Measurements from ENCODE around the gene PPT1. TPM values are rescaled to one million over a fixed set of nuclear protein-coding genes. Genes with fewer than 3 reads are reported as not detected.
A peak's percentile ranks its signal among the peaks of the same experiment; 100 is the strongest.

Gene PPT1
- polyA plus RNA-seq, 1 donor (not counting 4 experiments of a cell fraction or from before 2014, with no cell fraction given): 58.9 TPM

DNA sequence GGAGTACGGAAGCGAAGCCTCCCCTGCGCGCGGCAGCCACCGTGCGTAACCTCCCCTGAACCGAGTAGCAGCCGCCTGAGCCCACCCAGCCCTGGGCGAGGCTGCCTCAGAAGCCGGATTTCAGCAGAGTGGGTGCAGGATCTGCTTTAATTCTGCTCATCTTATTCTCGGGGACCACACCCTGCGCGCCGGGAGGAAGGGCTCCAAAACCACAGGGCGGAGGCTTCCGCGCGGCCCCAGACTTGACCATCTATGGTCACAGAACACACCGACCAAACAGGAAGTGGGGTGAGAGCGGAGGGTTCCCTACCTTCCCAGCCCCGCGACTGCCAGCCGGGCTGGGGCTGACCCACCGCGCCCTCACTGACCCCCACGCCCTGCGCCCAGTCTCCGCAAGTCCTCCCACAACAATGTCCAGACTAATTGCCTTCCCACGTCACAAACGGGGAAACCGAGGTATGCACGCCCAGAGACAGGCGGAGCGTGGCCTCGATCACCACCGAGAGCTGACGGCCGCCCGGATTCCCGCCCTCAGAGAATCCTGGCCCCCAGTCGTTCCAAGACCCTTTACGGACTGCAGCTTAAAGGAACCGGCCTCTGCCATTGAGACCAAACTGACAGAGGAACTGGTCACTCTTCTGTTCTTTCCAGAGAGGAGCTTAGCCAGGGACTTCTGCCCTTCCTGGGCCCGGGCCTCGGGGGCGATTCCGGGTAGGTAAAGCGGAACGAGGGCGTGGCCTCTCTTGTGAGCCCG, 57.1 kb downstream of the PPT1 start:
- dilution Hi-C loops (cut with MboI; ENCODE audit: extremely low pct_ligation_motif_present, low sequenced_read_pairs): no loop called here
- TF ChIP-seq, protein P1, sequence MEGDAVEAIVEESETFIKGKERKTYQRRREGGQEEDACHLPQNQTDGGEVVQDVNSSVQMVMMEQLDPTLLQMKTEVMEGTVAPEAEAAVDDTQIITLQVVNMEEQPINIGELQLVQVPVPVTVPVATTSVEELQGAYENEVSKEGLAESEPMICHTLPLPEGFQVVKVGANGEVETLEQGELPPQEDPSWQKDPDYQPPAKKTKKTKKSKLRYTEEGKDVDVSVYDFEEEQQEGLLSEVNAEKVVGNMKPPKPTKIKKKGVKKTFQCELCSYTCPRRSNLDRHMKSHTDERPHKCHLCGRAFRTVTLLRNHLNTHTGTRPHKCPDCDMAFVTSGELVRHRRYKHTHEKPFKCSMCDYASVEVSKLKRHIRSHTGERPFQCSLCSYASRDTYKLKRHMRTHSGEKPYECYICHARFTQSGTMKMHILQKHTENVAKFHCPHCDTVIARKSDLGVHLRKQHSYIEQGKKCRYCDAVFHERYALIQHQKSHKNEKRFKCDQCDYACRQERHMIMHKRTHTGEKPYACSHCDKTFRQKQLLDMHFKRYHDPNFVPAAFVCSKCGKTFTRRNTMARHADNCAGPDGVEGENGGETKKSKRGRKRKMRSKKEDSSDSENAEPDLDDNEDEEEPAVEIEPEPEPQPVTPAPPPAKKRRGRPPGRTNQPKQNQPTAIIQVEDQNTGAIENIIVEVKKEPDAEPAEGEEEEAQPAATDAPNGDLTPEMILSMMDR (optimal IDR thresholded peaks at IDR 0.05 in 1 of 3, IDR thresholded peaks at IDR 0.05 in 1 of 3, conservative IDR thresholded peaks at IDR 0.05 in 1 of 3; ENCODE audit: extremely low read depth in 1 of 3, insufficient read depth in 2 of 3, low read length in 3 of 3): no peak
- TF ChIP-seq EZH2 (IDR thresholded peaks at IDR 0.05; ENCODE audit: low read length): no peak
- no peak for DNase-seq (ENCODE audit: low read depth, low spot score)
- peaks cover 2% of the 10 kb centered on the region for H4K20me1 ChIP-seq (ENCODE audit: control insufficient read depth, extremely low read depth, insufficient read depth, low read length)
- H3K27me3 ChIP-seq (ENCODE audit: control insufficient read depth, extremely low read depth, insufficient read depth, low read length): no peaks in the 10 kb centered on the region
- peak overlapping the region; percentile 87 for H3K4me2 ChIP-seq (ENCODE audit: control insufficient read depth, extremely low read depth, insufficient read depth, low read depth, low read length)
- H3K9me1 ChIP-seq (ENCODE audit: control insufficient read depth, extremely low read depth, insufficient read depth, low read length): no peaks in the 10 kb centered on the region
- H3K9me3 ChIP-seq (ENCODE audit: control insufficient read depth, low read depth, low read length): no peaks in the 10 kb centered on the region
- H3K4me3 ChIP-seq (ENCODE audit: control insufficient read depth in 2 of 3, extremely low read depth in 1 of 3, insufficient read depth in 2 of 3, low read depth in 1 of 3, low read length in 3 of 3): peak overlapping the region; percentile 88 to 100 (median 88)
- peak overlapping the region; percentile 79 for H2AFZ ChIP-seq (ENCODE audit: control insufficient read depth, low read length)
- peaks cover 5 to 10% of the 10 kb centered on the region in 2 experiments for H3K36me3 ChIP-seq (ENCODE audit: control insufficient read depth in 2 of 2, extremely low read depth in 1 of 2, insufficient read depth in 2 of 2, low read length in 2 of 2)
- no peak for FAIRE-seq
- peak overlapping the region; percentile 97 for H3K27ac ChIP-seq (ENCODE audit: control insufficient read depth, insufficient read depth, low read length)
- peak overlapping the region; percentile 97 for H3K9ac ChIP-seq (ENCODE audit: control insufficient read depth, extremely low read depth, insufficient read depth, low read length)
- peaks cover 44% of the 10 kb centered on the region for H3K79me2 ChIP-seq (ENCODE audit: control insufficient read depth, insufficient read depth, low read length)
- H3K4me1 ChIP-seq (ENCODE audit: control insufficient read depth, extremely low read depth, insufficient read depth, low read length): peaks cover 48% of the 10 kb centered on the region

DNA sequence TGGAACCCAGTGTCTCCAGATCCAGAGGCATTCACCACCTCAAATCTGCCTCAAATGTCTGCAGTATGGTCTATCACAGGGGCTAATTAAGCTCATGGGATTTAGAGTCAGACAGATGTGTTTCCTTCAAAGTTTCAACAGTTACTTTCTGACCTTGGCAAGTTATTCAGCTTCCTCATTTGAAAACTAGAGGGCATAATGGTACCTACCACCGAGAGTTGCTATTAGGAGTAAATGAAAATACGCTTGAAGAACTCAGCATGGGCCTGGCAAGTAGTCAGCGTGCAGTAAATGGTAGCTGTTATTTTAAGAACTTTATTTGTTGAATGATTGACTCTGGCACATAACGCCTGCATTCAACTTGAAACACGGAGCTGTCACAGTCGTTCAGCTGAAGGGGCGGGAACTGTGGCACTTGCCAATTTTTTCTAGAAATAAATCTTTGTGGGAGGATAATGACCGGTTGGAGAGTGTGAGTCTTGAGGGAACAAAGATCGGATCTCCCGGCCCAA, 57.8 kb downstream of the PPT1 start:
- H3K36me3 ChIP-seq (ENCODE audit: control insufficient read depth in 2 of 2, extremely low read depth in 1 of 2, insufficient read depth in 2 of 2, low read length in 2 of 2): peaks cover 5 to 10% of the 10 kb centered on the region in 2 experiments
- H3K27me3 ChIP-seq (ENCODE audit: control insufficient read depth, extremely low read depth, insufficient read depth, low read length): no peaks in the 10 kb centered on the region
- peak overlapping the region; percentile 87 for H3K4me2 ChIP-seq (ENCODE audit: control insufficient read depth, extremely low read depth, insufficient read depth, low read depth, low read length)
- H3K79me2 ChIP-seq (ENCODE audit: control insufficient read depth, insufficient read depth, low read length): peaks cover 38% of the 10 kb centered on the region
- peaks cover 45% of the 10 kb centered on the region for H3K4me1 ChIP-seq (ENCODE audit: control insufficient read depth, extremely low read depth, insufficient read depth, low read length)
- dilution Hi-C loops (cut with MboI; ENCODE audit: extremely low pct_ligation_motif_present, low sequenced_read_pairs): no loop called here
- H3K9ac ChIP-seq (ENCODE audit: control insufficient read depth, extremely low read depth, insufficient read depth, low read length): peak overlapping the region; percentile 97
- no peaks in the 10 kb centered on the region for H3K9me3 ChIP-seq (ENCODE audit: control insufficient read depth, low read depth, low read length)
- peak overlapping the region; percentile 97 for H3K27ac ChIP-seq (ENCODE audit: control insufficient read depth, insufficient read depth, low read length)
- TF ChIP-seq, protein P1 (optimal IDR thresholded peaks at IDR 0.05 in 1 of 3, IDR thresholded peaks at IDR 0.05 in 1 of 3, conservative IDR thresholded peaks at IDR 0.05 in 1 of 3; ENCODE audit: extremely low read depth in 1 of 3, insufficient read depth in 2 of 3, low read length in 3 of 3): peak in 1 of 3 experiments; percentile 3
- no peak for TF ChIP-seq EZH2 (IDR thresholded peaks at IDR 0.05; ENCODE audit: low read length)
- H3K4me3 ChIP-seq (ENCODE audit: control insufficient read depth in 2 of 3, extremely low read depth in 1 of 3, insufficient read depth in 2 of 3, low read depth in 1 of 3, low read length in 3 of 3): peak overlapping the region; percentile 88 to 100 (median 88)
- no peak for DNase-seq (ENCODE audit: low read depth, low spot score)
- peak overlapping the region; percentile 79 for H2AFZ ChIP-seq (ENCODE audit: control insufficient read depth, low read length)
- peak; percentile 34 for FAIRE-seq
- no peaks in the 10 kb centered on the region for H3K9me1 ChIP-seq (ENCODE audit: control insufficient read depth, extremely low read depth, insufficient read depth, low read length)
- H4K20me1 ChIP-seq (ENCODE audit: control insufficient read depth, extremely low read depth, insufficient read depth, low read length): peaks cover 2% of the 10 kb centered on the region

Data from keratinocyte (primary cell).